CD8-positive, alpha-beta memory T cell (primary cell): ENCODE data around the gene UBE2S. TPM values are rescaled to one million over a fixed set of nuclear protein-coding genes. Genes with fewer than 3 reads are reported as not detected.
A peak's percentile ranks its signal among the peaks of the same experiment; 100 is the strongest.

Experiments
- CTCF ChIA-PET: fragments of 350-600 bp; sonication (Branson Sonifier 250); formaldehyde crosslinking; loops from one replicate; lab custom pipeline; 2021; ENCODE audit warnings: antibody characterized with exemption; lab: Charles Lee
- POLR2A ChIA-PET: fragments of 350-600 bp; sonication (Branson Sonifier 250); formaldehyde crosslinking; loops from one replicate; lab custom pipeline; 2021; ENCODE audit warnings: antibody characterized with exemption; lab: Charles Lee
- DNase-seq, 5 donors: peaks; one replicate each; pipeline versions ENCODE4 v3.0.0 to v3.0.0-alpha.2; 2020 to 2022; ENCODE audit warnings: mixed read lengths in 1 of 5
- H3K27ac ChIP-seq: one replicate; pipeline ENCODE4 v1.7.0; 2013; ENCODE audit warnings: low read depth, mild to moderate bottlenecking, low read length, moderate library complexity
- H3K27me3 ChIP-seq: 2 replicates; pipeline ENCODE4 v1.7.0; 2013; ENCODE audit warnings: low read length, mild to moderate bottlenecking; ENCODE audit not compliant: insufficient read depth, poor library complexity, severe bottlenecking
- H3K36me3 ChIP-seq: 2 replicates; pipeline ENCODE4 v1.7.0; 2013; ENCODE audit warnings: mild to moderate bottlenecking, low read length, moderate library complexity; ENCODE audit not compliant: insufficient read depth
- H3K4me1 ChIP-seq: 2 replicates; pipeline ENCODE4 v1.7.0; 2013; ENCODE audit warnings: mild to moderate bottlenecking, low read length, moderate library complexity; ENCODE audit not compliant: insufficient read depth
- H3K4me3 ChIP-seq: 2 replicates; pipeline ENCODE4 v1.7.0; 2013; ENCODE audit warnings: mild to moderate bottlenecking, low read length
- H3K9me3 ChIP-seq: 2 replicates; pipeline ENCODE4 v1.7.0; 2013; ENCODE audit warnings: mild to moderate bottlenecking, low read length
- H3K27ac Mint-ChIP-seq, 8 donors: one replicate each; pipeline ENCODE4 v1.8.0; 2020 to 2021; ENCODE audit warnings: mixed read lengths in 8 of 8, mild to moderate bottlenecking in 6 of 8, inconsistent platforms in 3 of 8, moderate library complexity in 3 of 8
- H3K27me3 Mint-ChIP-seq, 2 donors: one replicate each; pipeline ENCODE4 v1.8.0; 2020 to 2021; ENCODE audit warnings: mixed read lengths in 2 of 2, mild to moderate bottlenecking in 1 of 2, moderate library complexity in 1 of 2
- H3K36me3 Mint-ChIP-seq, 3 donors: one replicate each; pipeline ENCODE4 v1.8.0; 2020 to 2021; ENCODE audit warnings: mixed read lengths in 3 of 3, inconsistent platforms in 1 of 3, mild to moderate bottlenecking in 1 of 3
- H3K4me1 Mint-ChIP-seq, 3 donors: one replicate each; pipeline ENCODE4 v1.8.0; 2020 to 2021; ENCODE audit warnings: mixed read lengths in 3 of 3, inconsistent platforms in 1 of 3, mild to moderate bottlenecking in 1 of 3
- H3K4me3 Mint-ChIP-seq, 7 donors: one replicate each; pipeline ENCODE4 v1.8.0; 2020 to 2021; ENCODE audit warnings: mixed read lengths in 7 of 7, mild to moderate bottlenecking in 6 of 7, moderate library complexity in 4 of 7, inconsistent platforms in 2 of 7
- H3K9me3 Mint-ChIP-seq, 5 donors: one replicate each; pipeline ENCODE4 v1.8.0; 2020 to 2022; ENCODE audit warnings: mixed read lengths in 5 of 5, mild to moderate bottlenecking in 3 of 5, moderate library complexity in 2 of 5, inconsistent platforms in 1 of 5
- polyA plus RNA-seq: library from polyadenylated mRNA; unstranded; fragments of 300-500 nt; fragmentation: Illumina TruSeq; gene quantifications from one replicate; pipeline ENCODE4 v1.2.3, GENCODE V29; 2021
- total RNA-seq, 2 experiments: library from RNA; stranded (reverse); gene quantifications; one replicate each; pipeline ENCODE4 v1.2.3, GENCODE V29; 2021

The UBE2S gene
- total and polyA plus RNA-seq, 3 experiments from 2014 or later: 42.5 to 291 (median 263) TPM

- CTCF ChIA-PET: no interaction called here
- Histone ChIP-seq H3K27ac (no peak within 1 kb of the TSS), H3K9me3 (no peaks in the 10 kb centered on the region), H3K27me3 (peaks cover 19% of the 10 kb centered on the region), H3K4me3 (no peak within 1 kb of the TSS), H3K4me1 (no peaks in the 10 kb centered on the region), H3K36me3 (no peaks in the 10 kb centered on the region)
- H3K4me3 Mint-ChIP-seq: no peak within 1 kb of the TSS
- no peaks in the 10 kb centered on the region for H3K9me3 Mint-ChIP-seq
- peaks cover 0 to 2% (median 0%) of the 10 kb centered on the region in 3 donors for H3K36me3 Mint-ChIP-seq
- H3K4me1 Mint-ChIP-seq: peaks cover 3 to 7% (median 5%) of the 10 kb centered on the region in 3 donors
- H3K27me3 Mint-ChIP-seq: peaks cover 18 to 19% of the 10 kb centered on the region in 2 donors
- no peak within 1 kb of the TSS for H3K27ac Mint-ChIP-seq
- POLR2A ChIA-PET: interaction anchor here (1.1 kb wide), 1 partner anchor 8 kb away, joined by 4 read pairs; the partner anchor contains the start of gene TMEM238
- DNase-seq: no peak
Observed at GRCh38 chr19:55376241-55376933, 31.2 kb downstream of the UBE2S start, which contains the start of gene TMEM190. Gene TMEM190, plus strand, starts transcription at chr19:55376826. Its CDS starts 28 bp downstream, at chr19:55376854.

GRCh38 chr19:55373993-55374757, 33.4 kb downstream of the UBE2S start:
- Mint-ChIP-seq H3K4me1 (peaks cover 7 to 13% (median 8%) of the 10 kb centered on the region in 3 donors), H3K9me3 (peaks cover 0 to 2% (median 0%) of the 10 kb centered on the region in 5 donors), H3K4me3 (no peak overlapping the region), H3K36me3 (peaks cover 0 to 2% (median 0%) of the 10 kb centered on the region in 3 donors), H3K27me3 (peaks cover 29 to 32% of the 10 kb centered on the region in 2 donors), H3K27ac (peak overlapping the region in 1 of 8 donors; percentile 49)
- H3K4me3 ChIP-seq: no peak overlapping the region
- ChIA-PET POLR2A (no interaction called here), CTCF (no interaction called here)
- DNase-seq: no peak
- H3K27ac ChIP-seq: no peak overlapping the region
- peaks cover 6% of the 10 kb centered on the region for H3K4me1 ChIP-seq
- H3K36me3 ChIP-seq: no peaks in the 10 kb centered on the region
- no peaks in the 10 kb centered on the region for H3K9me3 ChIP-seq
- peaks cover 34% of the 10 kb centered on the region for H3K27me3 ChIP-seq

GRCh38 chr19:55373306-55373992, 34.1 kb downstream of the UBE2S start:
- Histone ChIP-seq H3K27ac (no peak overlapping the region), H3K4me3 (no peak overlapping the region), H3K27me3 (peaks cover 34% of the 10 kb centered on the region), H3K9me3 (no peaks in the 10 kb centered on the region), H3K4me1 (peaks cover 6% of the 10 kb centered on the region), H3K36me3 (no peaks in the 10 kb centered on the region)
- Mint-ChIP-seq H3K27me3 (peaks cover 29 to 38% of the 10 kb centered on the region in 2 donors), H3K4me3 (peak overlapping the region in 1 of 7 donors; percentile 36), H3K9me3 (peaks cover 0 to 2% (median 0%) of the 10 kb centered on the region in 5 donors), H3K36me3 (peaks cover 0 to 2% (median 0%) of the 10 kb centered on the region in 3 donors), H3K27ac (peak overlapping the region in 1 of 8 donors; percentile 49), H3K4me1 (peaks cover 7 to 13% (median 8%) of the 10 kb centered on the region in 3 donors)
- ChIA-PET CTCF (no interaction called here), POLR2A (interaction anchor here (0.6 kb wide), 1 partner anchor 15 kb away, joined by 11 read pairs; no protein-coding TSS in a partner anchor)
- DNase-seq: no peak

GRCh38 chr19:55372316-55373081, 35.1 kb downstream of the UBE2S start:
- H3K4me3 ChIP-seq: no peak overlapping the region
- ChIA-PET POLR2A (no interaction called here), CTCF (interaction anchor here (0.9 kb wide), 1 partner anchor 12 kb away, joined by 3 read pairs; the partner anchor contains the start of gene TMEM238)
- H3K36me3 ChIP-seq: no peaks in the 10 kb centered on the region
- Mint-ChIP-seq H3K9me3 (peaks cover 0 to 2% (median 0%) of the 10 kb centered on the region in 5 donors), H3K27ac (peak overlapping the region in 1 of 8 donors; percentile 25), H3K27me3 (peaks cover 30 to 42% of the 10 kb centered on the region in 2 donors), H3K36me3 (peaks cover 0 to 4% (median 0%) of the 10 kb centered on the region in 3 donors), H3K4me3 (no peak overlapping the region), H3K4me1 (peaks cover 7 to 13% (median 8%) of the 10 kb centered on the region in 3 donors)
- H3K27me3 ChIP-seq: peaks cover 34% of the 10 kb centered on the region
- no peaks in the 10 kb centered on the region for H3K9me3 ChIP-seq
- no peak overlapping the region for H3K27ac ChIP-seq
- peaks cover 6% of the 10 kb centered on the region for H3K4me1 ChIP-seq
- DNase-seq: peak in 1 of 5 donors; percentile 62

- Histone ChIP-seq H3K36me3 (no peaks in the 10 kb centered on the region), H3K27me3 (peaks cover 30% of the 10 kb centered on the region), H3K4me1 (peaks cover 6% of the 10 kb centered on the region), H3K27ac (no peak within 1 kb of the TSS), H3K4me3 (no peak within 1 kb of the TSS), H3K9me3 (no peaks in the 10 kb centered on the region)
- peaks cover 7 to 13% (median 8%) of the 10 kb centered on the region in 3 donors for H3K4me1 Mint-ChIP-seq
- DNase-seq: no peak
- peaks cover 0 to 4% (median 0%) of the 10 kb centered on the region in 3 donors for H3K36me3 Mint-ChIP-seq
- peak within 1 kb of the TSS; percentile 36 to 75 (median 71) for H3K4me3 Mint-ChIP-seq
- H3K27ac Mint-ChIP-seq: peak within 1 kb of the TSS in 4 of 8 donors; percentile 9 to 71 (median 49)
- ChIA-PET POLR2A (no interaction called here), CTCF (no interaction called here)
- H3K27me3 Mint-ChIP-seq: peaks cover 30 to 52% of the 10 kb centered on the region in 2 donors
- H3K9me3 Mint-ChIP-seq: peaks cover 0 to 2% (median 0%) of the 10 kb centered on the region in 5 donors
Observed at GRCh38 chr19:55370305-55370988, 37.1 kb downstream of the UBE2S start, which contains the start of gene IL11. Gene IL11, minus strand, starts transcription at chr19:55370463. Its CDS starts 153 bp downstream, at chr19:55370310.

- Histone ChIP-seq H3K36me3 (no peaks in the 10 kb centered on the region), H3K4me1 (peaks cover 6% of the 10 kb centered on the region), H3K27ac (no peak overlapping the region), H3K9me3 (no peaks in the 10 kb centered on the region), H3K27me3 (peaks cover 27% of the 10 kb centered on the region), H3K4me3 (no peak overlapping the region)
- Mint-ChIP-seq H3K27me3 (peaks cover 28 to 55% of the 10 kb centered on the region in 2 donors), H3K4me1 (peaks cover 7 to 13% (median 8%) of the 10 kb centered on the region in 3 donors), H3K9me3 (peaks cover 0 to 2% (median 0%) of the 10 kb centered on the region in 5 donors), H3K36me3 (peaks cover 0 to 4% (median 0%) of the 10 kb centered on the region in 3 donors), H3K4me3 (peak overlapping the region in 6 of 7 donors; percentile 36 to 75 (median 72)), H3K27ac (peak overlapping the region in 2 of 8 donors; percentile 35 to 63)
- CTCF ChIA-PET: no interaction called here
- peak in 4 of 5 donors; percentile 22 to 31 (median 24) for DNase-seq
- POLR2A ChIA-PET: interaction anchor here (0.6 kb wide), 1 partner anchor 102 kb away, joined by 5 read pairs; no protein-coding TSS in a partner anchor
Observed at GRCh38 chr19:55369653-55370304, 37.8 kb downstream of the UBE2S start.
